Stimulated activated naive CD8-positive, alpha-beta T cell treated with anti-CD3 and anti-CD28 coated beads, Interleukin-15, Interleukin-2, amounts not matched to agents 100 U/mL and 50 U/mL, for 24 hours (primary cell): ENCODE data around the gene SPTAN1.

Source experiments
- ATAC-seq: fragments of 150-1000 bp; cut with Tn5 transposase; one replicate; pipeline ENCODE4 v1.10.0; 2021
- DNase-seq: peaks from one replicate; pipeline ENCODE4 v3.0.0; 2021

SPTAN1 gene

GRCh38 chr9:128607642-128608350 is 55.4 kb downstream of the SPTAN1 start:
- DNase-seq (no peak), ATAC-seq (no peak)

DNA sequence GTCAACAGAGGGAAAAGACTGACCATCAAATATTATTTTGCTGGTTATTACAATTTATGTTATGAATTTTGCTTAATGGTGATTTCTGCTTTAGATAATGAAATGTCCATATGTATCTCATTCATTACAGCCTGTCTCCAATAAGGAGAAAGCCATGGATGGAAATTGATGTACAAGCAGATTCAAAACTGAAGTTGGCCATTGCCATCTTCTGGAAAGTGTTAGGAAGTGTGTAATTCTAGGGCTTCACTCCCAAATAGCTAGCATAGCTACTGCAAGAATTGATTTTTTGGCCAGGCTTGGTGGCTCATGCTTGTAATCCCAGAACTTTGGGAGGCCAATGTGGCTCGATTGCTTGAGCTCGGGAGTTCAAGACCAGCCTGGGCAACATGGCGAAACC is 58.5 kb downstream of the SPTAN1 start:
- DNase-seq (no peak), ATAC-seq (no peak)

DNA sequence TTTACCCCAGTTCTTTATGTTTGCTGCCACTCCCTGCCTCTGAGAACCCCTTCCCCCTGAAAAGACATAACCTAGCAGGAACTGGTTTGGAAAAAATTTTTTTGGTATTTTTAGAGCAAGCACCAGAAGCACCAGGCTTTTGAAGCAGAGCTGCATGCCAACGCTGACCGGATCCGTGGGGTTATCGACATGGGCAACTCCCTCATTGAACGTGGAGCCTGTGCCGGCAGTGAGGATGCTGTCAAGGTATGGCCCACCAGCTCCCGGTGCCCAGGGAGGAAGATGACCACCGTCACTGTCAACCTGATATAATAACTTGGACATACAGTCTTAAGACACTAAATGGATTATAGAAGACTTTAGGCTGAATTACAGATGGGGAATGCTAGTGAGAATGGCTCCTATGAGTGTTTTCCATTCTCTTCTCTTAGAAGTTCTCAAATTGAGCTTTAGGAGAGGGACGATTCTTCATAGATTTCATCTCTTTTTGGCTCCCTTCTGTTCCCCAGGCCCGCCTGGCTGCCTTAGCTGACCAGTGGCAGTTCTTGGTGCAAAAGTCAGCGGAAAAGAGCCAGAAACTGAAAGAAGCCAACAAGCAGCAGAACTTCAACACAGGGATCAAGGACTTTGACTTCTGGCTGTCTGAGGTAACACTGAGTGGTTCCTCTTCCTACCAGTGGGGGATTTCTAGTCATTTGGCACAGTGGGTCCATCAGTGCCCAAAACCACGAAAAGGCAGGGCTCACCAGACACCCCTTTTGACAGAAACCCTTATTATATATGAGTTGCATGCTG is 59.4 kb downstream of the SPTAN1 start:
- DNase-seq (no peak), ATAC-seq (no peak)

GRCh38 chr9:128614728-128615127 is 62.3 kb downstream of the SPTAN1 start:
- ATAC-seq (no peak), DNase-seq (no peak)

GRCh38 chr9:128615571-128615970 is 63.2 kb downstream of the SPTAN1 start:
- ATAC-seq (no peak), DNase-seq (no peak)

- DNase-seq (no peak), ATAC-seq (no peak)
Observed at GRCh38 chr9:128617943-128618342, 65.6 kb downstream of the SPTAN1 start.

DNA sequence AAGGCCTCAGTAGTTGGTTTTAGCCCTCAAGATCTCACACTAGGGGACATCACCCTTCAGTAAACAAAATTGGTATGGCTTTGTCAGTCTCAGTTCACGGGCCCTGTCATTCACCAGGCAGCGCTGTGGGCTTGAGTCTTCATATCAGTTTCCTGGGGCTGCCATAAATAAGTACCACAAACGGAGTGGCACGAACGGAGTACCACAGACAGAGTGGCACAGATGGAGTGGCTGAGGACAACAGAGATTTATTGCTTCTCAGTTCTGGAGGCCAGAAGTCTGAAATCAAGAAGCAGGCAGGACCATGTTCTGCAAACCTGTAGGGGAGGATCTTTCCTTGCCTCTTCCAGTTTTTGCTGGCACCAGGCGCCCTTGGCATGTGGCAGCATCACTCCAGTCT is 66.7 kb downstream of the SPTAN1 start:
- ATAC-seq (no peak), DNase-seq (no peak)

DNA sequence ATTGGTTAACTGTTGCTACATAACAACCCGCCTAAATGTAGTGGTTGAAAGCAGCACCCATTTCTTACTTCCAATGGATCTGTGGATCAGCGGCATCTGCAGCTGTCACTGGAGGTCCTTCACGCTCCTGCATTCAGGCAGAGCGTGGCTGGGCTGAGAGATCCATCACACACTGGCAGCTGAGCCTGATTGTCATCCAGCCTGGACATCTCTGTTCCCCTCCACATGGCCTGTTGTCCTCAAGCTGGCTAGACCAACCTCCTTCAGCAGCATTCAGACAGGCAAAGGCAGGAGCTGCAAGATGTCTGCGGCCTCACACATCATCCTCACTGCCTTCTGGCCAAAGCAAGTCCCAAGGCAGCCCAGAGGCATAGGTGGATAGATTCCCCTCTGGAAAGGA is 67.4 kb downstream of the SPTAN1 start:
- DNase-seq (no peak), ATAC-seq (no peak)

DNA sequence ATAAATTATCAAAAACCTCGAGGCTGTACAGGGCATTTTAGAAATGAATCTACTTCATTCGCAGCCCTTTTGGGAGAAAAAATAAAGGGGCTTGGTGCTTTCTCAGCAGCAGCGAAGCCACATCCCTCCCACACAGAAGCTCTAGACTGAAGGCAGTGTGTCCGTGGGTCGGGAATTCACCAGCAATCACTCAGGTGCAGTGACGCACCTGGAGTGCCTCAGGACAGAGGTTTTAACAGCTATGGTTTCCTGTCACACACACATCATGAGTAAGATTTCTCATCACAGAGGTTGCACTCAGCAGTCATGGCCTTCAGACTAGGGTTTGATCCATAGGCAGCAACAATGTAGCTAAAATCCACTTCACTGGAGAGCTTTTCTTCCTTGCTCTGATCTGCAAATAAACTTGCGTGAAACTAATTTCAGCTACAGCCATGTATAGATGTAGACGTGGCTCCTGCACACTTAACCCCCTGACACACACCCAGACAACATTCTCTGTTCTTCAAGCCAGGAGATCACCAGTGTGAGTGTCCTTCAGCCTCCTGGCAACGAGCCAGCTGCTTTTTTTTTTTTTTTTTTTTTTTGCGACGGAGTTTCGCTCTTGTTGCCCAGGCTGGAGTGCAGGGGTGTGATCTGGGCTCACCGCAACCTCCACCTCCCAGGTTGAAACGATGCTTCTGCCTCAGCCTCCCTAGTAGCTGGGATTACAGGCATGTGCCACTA is 69.5 kb downstream of the SPTAN1 start:
- ATAC-seq (no peak), DNase-seq (no peak)

GRCh38 chr9:128624566-128624965 is 72.2 kb downstream of the SPTAN1 start:
- ATAC-seq (no peak), DNase-seq (no peak)

- ATAC-seq (no peak), DNase-seq (no peak)
Observed at GRCh38 chr9:128625391-128626146, 73.2 kb downstream of the SPTAN1 start.

- DNase-seq (no peak), ATAC-seq (no peak)
Observed at GRCh38 chr9:128626181-128626580, 73.8 kb downstream of the SPTAN1 start.

DNA sequence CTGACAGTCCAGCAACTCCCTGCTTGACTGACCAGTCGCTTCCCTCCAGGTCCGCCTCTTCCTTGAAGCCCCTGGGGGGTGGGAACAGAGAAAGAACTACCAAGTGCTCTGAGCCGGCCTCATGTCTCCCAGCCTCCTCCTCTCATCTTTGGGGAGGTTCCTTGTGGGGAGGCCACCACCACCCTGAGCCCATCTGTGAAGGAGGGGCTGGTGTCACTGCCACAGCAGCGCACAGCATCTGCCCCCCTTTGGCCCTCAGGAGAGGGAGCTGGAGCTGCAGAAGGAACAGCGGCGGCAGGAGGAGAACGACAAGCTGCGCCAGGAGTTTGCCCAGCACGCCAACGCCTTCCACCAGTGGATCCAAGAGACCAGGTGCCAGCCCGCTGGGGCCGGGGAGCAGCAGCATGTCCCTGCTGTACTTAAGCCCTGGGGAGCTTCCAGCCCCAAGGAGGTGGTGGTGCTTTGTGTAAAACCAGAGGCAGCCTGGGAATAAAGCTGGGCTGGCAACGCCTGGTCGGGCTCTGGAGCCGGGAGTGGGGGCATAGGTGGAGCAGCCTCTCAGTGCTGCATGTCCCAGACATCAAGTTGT is 74.8 kb downstream of the SPTAN1 start:
- no peak for ATAC-seq
- DNase-seq: no peak

DNA sequence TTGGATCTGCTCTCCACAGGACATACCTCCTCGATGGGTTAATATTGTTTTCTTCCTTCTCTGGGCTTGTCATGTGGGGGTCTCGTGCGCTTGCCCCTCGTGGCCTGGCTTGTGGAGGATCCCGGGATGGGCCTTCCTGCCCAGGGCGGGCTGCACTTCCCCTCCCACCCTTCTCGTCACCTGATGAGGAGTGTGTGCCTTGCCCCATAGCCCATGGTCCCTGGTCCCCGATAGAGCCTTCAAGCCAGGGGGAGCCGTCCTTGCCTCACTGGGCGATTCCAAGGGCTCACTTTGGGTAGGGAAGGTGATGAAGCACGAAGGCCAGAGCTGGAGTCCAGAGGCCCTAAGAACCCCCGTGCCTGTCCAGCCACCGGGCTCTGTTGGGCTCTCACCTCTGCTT is 75.5 kb downstream of the SPTAN1 start:
- ATAC-seq (no peak), DNase-seq (no peak)

- DNase-seq (no peak), ATAC-seq (no peak)
Observed at GRCh38 chr9:128628471-128629048, 76.2 kb downstream of the SPTAN1 start.

DNA sequence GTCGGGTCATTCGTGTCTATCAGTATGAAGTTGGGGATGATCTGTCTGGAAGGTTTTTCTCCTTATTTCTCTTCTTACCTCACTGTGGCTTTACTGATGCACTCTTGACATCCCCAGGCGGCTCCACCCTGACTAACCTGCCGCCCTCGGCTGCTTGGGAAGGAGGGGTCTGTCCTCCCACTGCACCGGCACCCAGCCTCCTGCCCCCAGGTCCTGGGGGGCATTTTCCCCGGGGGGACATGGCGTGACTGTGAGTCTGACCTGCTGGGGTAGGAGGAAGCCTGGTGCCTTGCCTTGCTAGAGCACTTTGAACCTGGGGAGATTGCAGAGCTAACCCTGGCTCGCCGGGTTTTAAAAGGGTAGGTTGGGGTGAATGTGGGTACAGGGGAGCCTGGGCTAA is 76.7 kb downstream of the SPTAN1 start:
- no peak for ATAC-seq

GRCh38 chr9:128629852-128630545 is 77.6 kb downstream of the SPTAN1 start:
- ATAC-seq (no peak), DNase-seq (no peak)

More for the DNA sequence above, 76.7 kb downstream of the SPTAN1 start:
- DNase-seq: no peak

GRCh38 chr9:128631636-128632035 is 79.2 kb downstream of the SPTAN1 start:
- ATAC-seq: no peak

DNA sequence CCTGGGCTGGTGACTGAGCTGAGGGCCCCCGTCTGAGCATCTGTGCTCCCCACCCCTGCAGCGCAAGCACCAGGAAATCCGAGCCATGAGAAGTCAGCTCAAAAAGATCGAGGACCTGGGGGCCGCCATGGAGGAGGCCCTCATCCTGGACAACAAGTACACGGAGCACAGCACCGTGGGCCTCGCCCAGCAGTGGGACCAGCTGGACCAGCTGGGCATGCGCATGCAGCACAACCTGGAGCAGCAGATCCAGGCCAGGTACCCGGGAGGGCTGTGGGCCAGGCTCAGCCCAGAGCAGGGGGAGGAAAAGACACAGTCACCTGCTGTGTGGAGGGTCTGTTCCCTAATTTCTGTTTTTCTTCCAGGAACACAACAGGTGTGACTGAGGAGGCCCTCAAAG is 79.7 kb downstream of the SPTAN1 start:
- DNase-seq (no peak), ATAC-seq (no peak)

More at GRCh38 chr9:128631636-128632035, 79.2 kb downstream of the SPTAN1 start:
- no peak for DNase-seq

- ATAC-seq (no peak), DNase-seq (no peak)
Observed at GRCh38 chr9:128632486-128632885, 80.1 kb downstream of the SPTAN1 start.

DNA sequence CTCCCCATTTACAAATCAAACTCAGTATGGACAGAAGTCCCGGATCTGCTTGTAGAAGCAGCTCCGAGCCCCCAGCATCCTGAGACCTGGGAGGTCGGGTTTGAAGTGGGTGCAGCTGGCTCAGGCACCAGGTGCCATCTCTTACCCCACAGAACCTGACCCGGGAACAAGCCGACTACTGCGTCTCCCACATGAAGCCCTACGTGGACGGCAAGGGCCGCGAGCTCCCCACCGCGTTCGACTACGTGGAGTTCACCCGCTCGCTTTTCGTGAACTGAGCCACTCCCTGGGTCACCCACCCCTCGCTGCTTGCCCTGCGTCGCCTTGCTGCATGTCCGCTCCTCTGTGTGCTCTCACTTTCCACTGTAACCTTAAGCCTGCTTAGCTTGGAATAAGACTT is 80.7 kb downstream of the SPTAN1 start:
- DNase-seq (no peak), ATAC-seq (no peak)
